Activated CD8-positive, alpha-beta T cell treated with anti-CD3 and anti-CD28 coated beads for 36 hours (primary cell): ENCODE data around the gene ZNF385A. TPM values are rescaled to one million over a fixed set of nuclear protein-coding genes. Genes with fewer than 3 reads are reported as not detected.
A peak's percentile ranks its signal among the peaks of the same experiment; 100 is the strongest.

Experiments
- ATAC-seq: fragments of 200-7000 bp; cut with Tn5 transposase; one replicate; pipeline ENCODE4 v1.10.0; 2021; ENCODE audit warnings: mild to moderate bottlenecking, moderate library complexity
- CTCF ChIA-PET: fragments of 350-600 bp; sonication (Branson Sonifier 250); formaldehyde crosslinking; loops from one replicate; lab custom pipeline; 2021; ENCODE audit warnings: antibody characterized with exemption; lab: Charles Lee
- POLR2A ChIA-PET: fragments of 350-600 bp; sonication (Branson Sonifier 250); formaldehyde crosslinking; loops from one replicate; lab custom pipeline; 2021; ENCODE audit warnings: antibody characterized with exemption; lab: Charles Lee
- DNase-seq: peaks from one replicate; pipeline ENCODE4 v3.0.0-alpha.2; 2020
- H3K27ac Mint-ChIP-seq: one replicate; pipeline ENCODE4 v1.8.0; 2021; ENCODE audit warnings: mild to moderate bottlenecking, mixed read lengths
- H3K27me3 Mint-ChIP-seq: one replicate; pipeline ENCODE4 v1.8.0; 2021; ENCODE audit warnings: mixed read lengths
- H3K36me3 Mint-ChIP-seq: one replicate; pipeline ENCODE4 v1.8.0; 2021; ENCODE audit warnings: low read depth, mixed read lengths
- H3K4me1 Mint-ChIP-seq: one replicate; pipeline ENCODE4 v1.8.0; 2021; ENCODE audit warnings: low read depth, mixed read lengths
- H3K4me3 Mint-ChIP-seq: one replicate; pipeline ENCODE4 v1.8.0; 2021; ENCODE audit warnings: mild to moderate bottlenecking, moderate library complexity, mixed read lengths
- H3K9me3 Mint-ChIP-seq: one replicate; pipeline ENCODE4 v1.8.0; 2021; ENCODE audit warnings: mixed read lengths
- intact Hi-C: fragments of 100-400 bp; cut with micrococcal nuclease; formaldehyde crosslinking; loops from one replicate; pipeline ENCODE4 v1.10.0; 2022
- total RNA-seq, 2 experiments: library from RNA; stranded (reverse); gene quantifications; one replicate each; pipeline ENCODE4 v1.2.3, GENCODE V29; 2021
- TF ChIP-seq, protein P1 (sequence below): fragments of 200-600 bp; IDR thresholded peaks from one replicate; pipeline ENCODE4 v1.8.0; 2022; ENCODE audit warnings: antibody characterized with exemption, mild to moderate bottlenecking

Gene ZNF385A
- total RNA-seq, 2 experiments from 2014 or later, result 1.1 to 2.5 TPM

DNA sequence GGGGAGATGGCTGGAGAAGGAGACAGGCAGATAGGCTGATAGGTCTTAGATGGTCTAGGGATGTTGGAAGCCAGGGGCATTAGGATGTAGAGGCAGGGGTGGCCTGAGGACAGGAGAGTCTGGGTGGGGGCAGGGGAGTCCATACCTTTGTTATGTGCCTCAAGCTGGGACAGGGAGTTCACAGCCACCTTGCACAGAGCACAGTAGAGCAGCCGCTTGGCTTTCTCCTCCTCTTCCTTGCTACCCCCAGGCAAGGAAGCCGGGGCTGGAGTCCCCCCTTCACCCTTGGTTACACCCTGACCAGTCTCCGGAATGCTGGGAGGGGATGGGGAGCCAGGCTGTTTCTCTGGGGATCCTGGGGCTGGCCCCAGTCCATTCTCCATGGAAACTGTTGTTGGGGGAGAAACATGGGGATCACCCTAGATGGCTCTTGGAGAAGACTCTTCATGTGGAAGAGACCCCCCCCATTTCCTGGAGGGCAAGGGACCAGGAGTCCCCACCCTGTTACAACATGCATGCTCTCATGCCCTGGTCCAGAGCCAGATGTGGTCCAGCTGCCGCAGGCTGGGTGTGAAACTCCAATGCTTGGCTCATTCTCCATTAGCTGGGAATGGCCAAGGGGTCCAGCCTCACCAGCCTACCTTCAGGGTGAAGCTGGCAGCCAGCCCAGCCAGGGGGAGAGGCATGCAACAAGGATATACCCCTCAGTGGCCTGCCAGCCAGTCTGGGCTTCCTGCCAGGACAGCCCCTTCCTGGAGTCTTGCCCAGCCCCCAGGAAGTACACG is 13.0 kb downstream of the ZNF385A start:
- ATAC-seq, result no peak
- H3K9me3 Mint-ChIP-seq, result no peaks in the 10 kb centered on the region
- ChIA-PET POLR2A (interaction anchor here (1.2 kb wide), 1 partner anchor 90 kb away, joined by 4 read pairs; no protein-coding TSS in a partner anchor), CTCF (interaction anchor here (0.6 to 3.2 kb wide), 15 partner anchors 8 to 156 kb away, joined by 3 to 40 read pairs (median 4); no protein-coding TSS in a partner anchor)
- intact Hi-C loops, result no loop called here
- peaks cover 3% of the 10 kb centered on the region for H3K27me3 Mint-ChIP-seq
- no peak for DNase-seq
- TF ChIP-seq, protein P1, sequence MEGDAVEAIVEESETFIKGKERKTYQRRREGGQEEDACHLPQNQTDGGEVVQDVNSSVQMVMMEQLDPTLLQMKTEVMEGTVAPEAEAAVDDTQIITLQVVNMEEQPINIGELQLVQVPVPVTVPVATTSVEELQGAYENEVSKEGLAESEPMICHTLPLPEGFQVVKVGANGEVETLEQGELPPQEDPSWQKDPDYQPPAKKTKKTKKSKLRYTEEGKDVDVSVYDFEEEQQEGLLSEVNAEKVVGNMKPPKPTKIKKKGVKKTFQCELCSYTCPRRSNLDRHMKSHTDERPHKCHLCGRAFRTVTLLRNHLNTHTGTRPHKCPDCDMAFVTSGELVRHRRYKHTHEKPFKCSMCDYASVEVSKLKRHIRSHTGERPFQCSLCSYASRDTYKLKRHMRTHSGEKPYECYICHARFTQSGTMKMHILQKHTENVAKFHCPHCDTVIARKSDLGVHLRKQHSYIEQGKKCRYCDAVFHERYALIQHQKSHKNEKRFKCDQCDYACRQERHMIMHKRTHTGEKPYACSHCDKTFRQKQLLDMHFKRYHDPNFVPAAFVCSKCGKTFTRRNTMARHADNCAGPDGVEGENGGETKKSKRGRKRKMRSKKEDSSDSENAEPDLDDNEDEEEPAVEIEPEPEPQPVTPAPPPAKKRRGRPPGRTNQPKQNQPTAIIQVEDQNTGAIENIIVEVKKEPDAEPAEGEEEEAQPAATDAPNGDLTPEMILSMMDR, result no peak
- H3K4me1 Mint-ChIP-seq, result peaks cover 38% of the 10 kb centered on the region
- H3K36me3 Mint-ChIP-seq, result no peaks in the 10 kb centered on the region
- no peak overlapping the region for H3K4me3 Mint-ChIP-seq
- H3K27ac Mint-ChIP-seq, result peak overlapping the region; percentile 18

GRCh38 chr12:54370171-54370730 is 14.3 kb downstream of the ZNF385A start:
- TF ChIP-seq, protein P1, result peak; percentile 38
- Mint-ChIP-seq H3K4me1 (peaks cover 38% of the 10 kb centered on the region), H3K4me3 (peak overlapping the region; percentile 32), H3K9me3 (no peaks in the 10 kb centered on the region), H3K36me3 (no peaks in the 10 kb centered on the region), H3K27ac (no peak overlapping the region), H3K27me3 (peaks cover 3% of the 10 kb centered on the region)
- intact Hi-C loops, result no loop called here
- DNase-seq (no peak), ATAC-seq (no peak)
- CTCF ChIA-PET, result interaction anchor here (0.8 to 3.2 kb wide), 13 partner anchors 9 to 154 kb away, joined by 3 to 40 read pairs (median 4); no protein-coding TSS in a partner anchor
- POLR2A ChIA-PET, result interaction anchor here (0.7 to 1.2 kb wide), 6 partner anchors 9 to 90 kb away, joined by 3 to 4 read pairs (median 4); partner anchors contain the start of genes CBX5 and HNRNPA1

DNA sequence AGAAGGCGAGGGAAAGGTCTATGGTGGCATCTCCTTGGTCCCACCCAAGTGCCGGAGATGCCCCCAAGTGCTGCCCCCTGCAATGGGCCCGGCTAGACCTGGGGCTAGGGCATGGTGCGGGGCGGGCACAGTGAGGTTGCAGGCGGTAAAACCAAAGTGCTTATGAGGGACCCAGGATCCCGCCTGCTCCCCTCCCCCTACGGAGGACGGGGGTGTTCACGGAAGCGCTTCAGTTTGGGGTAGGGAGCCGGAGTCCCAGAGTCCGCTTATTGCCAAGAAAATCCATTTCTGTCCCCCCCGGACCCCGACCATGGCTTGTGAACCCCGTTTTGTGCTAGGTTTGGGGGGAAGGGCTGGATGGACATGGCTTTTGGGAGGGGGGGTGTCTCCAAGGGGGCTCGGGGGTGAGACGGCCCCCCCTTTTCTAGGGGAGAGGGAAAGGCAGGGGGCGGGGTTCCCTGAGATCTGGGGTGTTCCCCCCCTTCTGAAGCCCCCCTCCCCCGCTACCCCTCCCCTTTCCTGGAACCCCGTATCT is 14.9 kb downstream of the ZNF385A start:
- ATAC-seq (no peak), DNase-seq (no peak)
- peaks cover 3% of the 10 kb centered on the region for H3K27me3 Mint-ChIP-seq
- ChIA-PET POLR2A (interaction anchor here (0.9 to 1.2 kb wide), 3 partner anchors 10 to 87 kb away, joined by 3 to 4 read pairs (median 4); no protein-coding TSS in a partner anchor), CTCF (interaction anchor here (1.2 to 3.2 kb wide), 7 partner anchors 8 to 154 kb away, joined by 4 to 40 read pairs (median 4); no protein-coding TSS in a partner anchor)
- no peak overlapping the region for H3K27ac Mint-ChIP-seq
- H3K9me3 Mint-ChIP-seq, result no peaks in the 10 kb centered on the region
- H3K36me3 Mint-ChIP-seq, result no peaks in the 10 kb centered on the region
- intact Hi-C loops, result loop anchor here (5.0 kb wide), 1 partner anchor 137 kb away; no protein-coding TSS in a partner anchor
- TF ChIP-seq, protein P1, result no peak
- H3K4me3 Mint-ChIP-seq, result peak overlapping the region; percentile 3
- H3K4me1 Mint-ChIP-seq, result peaks cover 41% of the 10 kb centered on the region

DNA sequence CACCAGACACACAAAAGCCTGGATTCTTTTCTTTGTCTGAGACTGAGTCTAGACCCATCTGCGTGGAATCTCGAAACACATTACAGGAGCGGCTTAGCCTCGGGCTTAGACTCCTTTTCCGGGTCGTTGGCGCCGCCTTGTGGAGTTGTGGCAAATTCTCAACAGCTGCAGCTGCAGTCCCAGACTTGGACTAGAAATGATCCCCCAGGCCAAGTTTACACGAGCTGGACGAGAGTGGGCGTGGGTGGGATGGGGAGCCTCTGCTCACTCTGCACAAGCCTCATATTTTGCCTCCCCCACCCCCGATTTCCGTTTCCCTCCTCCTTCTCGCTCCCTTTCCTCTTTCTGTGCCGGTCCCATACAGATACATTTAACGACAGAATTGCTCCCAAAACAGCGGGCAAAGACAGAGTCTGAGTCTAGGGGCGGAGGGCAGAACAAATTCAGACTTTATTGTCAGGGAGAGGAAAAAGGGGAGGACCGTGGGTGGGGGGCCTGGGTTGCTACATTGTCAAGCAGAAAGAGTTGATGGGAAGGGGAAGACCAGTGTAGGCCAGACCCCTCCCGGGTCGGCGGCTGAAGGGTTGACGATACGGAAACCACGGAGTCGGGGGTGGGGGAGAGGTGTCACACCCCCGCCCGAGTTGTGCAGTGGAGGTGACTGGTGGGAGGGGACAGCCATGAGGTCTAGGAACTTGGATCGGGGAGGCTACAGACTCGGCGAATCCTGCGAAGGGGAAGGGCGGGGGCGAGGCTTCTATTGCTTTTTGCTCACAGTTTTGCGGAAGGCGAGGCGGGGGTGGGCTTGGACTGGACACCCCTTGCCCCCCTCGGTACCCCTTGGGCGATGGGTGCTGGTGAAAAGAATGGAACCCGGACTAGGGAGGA is 15.6 kb downstream of the ZNF385A start:
- DNase-seq (peak; percentile 93), ATAC-seq (peak; percentile 76)
- intact Hi-C loops, result loop anchor here (5.0 kb wide), 1 partner anchor 137 kb away; no protein-coding TSS in a partner anchor
- Mint-ChIP-seq H3K4me3 (peak overlapping the region; percentile 7), H3K4me1 (peaks cover 45% of the 10 kb centered on the region), H3K9me3 (no peaks in the 10 kb centered on the region), H3K27ac (no peak overlapping the region), H3K36me3 (no peaks in the 10 kb centered on the region), H3K27me3 (peaks cover 3% of the 10 kb centered on the region)
- ChIA-PET POLR2A (interaction anchor here (0.8 to 2.2 kb wide), 5 partner anchors 9 to 82 kb away, joined by 3 to 10 read pairs (median 5); no protein-coding TSS in a partner anchor), CTCF (interaction anchor here (0.6 to 4.2 kb wide), 42 partner anchors 9 to 160 kb away, joined by 3 to 68 read pairs (median 5); partner anchors contain the start of genes CBX5, COPZ1, HNRNPA1 and NCKAP1L)
- TF ChIP-seq, protein P1, result peak; percentile 80
